HG02610 (cell line): ENCODE measurements around the gene MS4A4E.
"Not testable (repeated sequence)": the region's sequence is repeated elsewhere in the genome, so short reads cannot be mapped to it uniquely, and the experiment has no call there.

ENCODE experiments used
- ATAC-seq: cut with Tn5 transposase; IDR thresholded peaks from one replicate; pipeline ENCODE4 v1.9.1; 2021; ENCODE audit warnings: mild to moderate bottlenecking, moderate library complexity; ENCODE audit not compliant: unreplicated experiment

MS4A4E gene

GRCh38 chr11:60242740-60243239 lies at the start of gene MS4A4E:
Gene MS4A4E, minus strand, starts transcription at chr11:60243137. Its CDS starts 13,082 bp downstream, at chr11:60230055.
- no peak for ATAC-seq

GRCh38 chr11:60292145-60292544 lies 49.2 kb upstream of the MS4A4E start:
- no peak for ATAC-seq

GRCh38 chr11:60288531-60288930 lies 45.6 kb upstream of the MS4A4E start:
- no peak for ATAC-seq

GRCh38 chr11:60285411-60286126 lies 42.6 kb upstream of the MS4A4E start:
- ATAC-seq: not testable (repeated sequence)

GRCh38 chr11:60282286-60282685 lies 39.3 kb upstream of the MS4A4E start:
- ATAC-seq: no peak

- no peak for ATAC-seq
Observed at GRCh38 chr11:60281485-60281884, 38.5 kb upstream of the MS4A4E start.

GRCh38 chr11:60280412-60280811 lies 37.5 kb upstream of the MS4A4E start, which contains the start of gene MS4A4A:
Gene MS4A4A, plus strand, starts transcription at chr11:60280666. Its CDS starts 10 bp downstream, at chr11:60280676.
- ATAC-seq: no peak

- ATAC-seq: no peak
Observed at GRCh38 chr11:60274416-60274815, 31.5 kb upstream of the MS4A4E start.

- no peak for ATAC-seq
Observed at GRCh38 chr11:60265373-60266214, 22.7 kb upstream of the MS4A4E start.

- no peak for ATAC-seq
Observed at GRCh38 chr11:60264644-60265043, 21.7 kb upstream of the MS4A4E start.

- no peak for ATAC-seq
Observed at GRCh38 chr11:60263402-60263801, 20.5 kb upstream of the MS4A4E start.

- no peak for ATAC-seq
Observed at GRCh38 chr11:60261014-60261413, 18.1 kb upstream of the MS4A4E start.

GRCh38 chr11:60257956-60258722 lies 15.2 kb upstream of the MS4A4E start:
- no peak for ATAC-seq

- no peak for ATAC-seq
Observed at GRCh38 chr11:60252213-60253108, 9.5 kb upstream of the MS4A4E start.

- no peak for ATAC-seq
Observed at GRCh38 chr11:60251485-60252212, 8.7 kb upstream of the MS4A4E start.

- ATAC-seq: no peak
Observed at GRCh38 chr11:60241786-60242185, 1.2 kb downstream of the MS4A4E start.

- no peak for ATAC-seq
Observed at GRCh38 chr11:60240662-60241061, 2.3 kb downstream of the MS4A4E start.

- ATAC-seq: no peak
Observed at GRCh38 chr11:60235321-60235720, 7.6 kb downstream of the MS4A4E start.

GRCh38 chr11:60230681-60231080 lies 12.3 kb downstream of the MS4A4E start:
- no peak for ATAC-seq
